GM20431 (cell line): ENCODE results near the gene MED16.

Experiments
- in situ Hi-C: fragments of 300-500 bp; cut with MseI, MboI; formaldehyde crosslinking; loops from one replicate; pipeline ENCODE4 v1.15.0; 2020; ENCODE audit warnings: low sequenced_read_pairs; ENCODE audit not compliant: unreplicated experiment

MED16 gene

DNA sequence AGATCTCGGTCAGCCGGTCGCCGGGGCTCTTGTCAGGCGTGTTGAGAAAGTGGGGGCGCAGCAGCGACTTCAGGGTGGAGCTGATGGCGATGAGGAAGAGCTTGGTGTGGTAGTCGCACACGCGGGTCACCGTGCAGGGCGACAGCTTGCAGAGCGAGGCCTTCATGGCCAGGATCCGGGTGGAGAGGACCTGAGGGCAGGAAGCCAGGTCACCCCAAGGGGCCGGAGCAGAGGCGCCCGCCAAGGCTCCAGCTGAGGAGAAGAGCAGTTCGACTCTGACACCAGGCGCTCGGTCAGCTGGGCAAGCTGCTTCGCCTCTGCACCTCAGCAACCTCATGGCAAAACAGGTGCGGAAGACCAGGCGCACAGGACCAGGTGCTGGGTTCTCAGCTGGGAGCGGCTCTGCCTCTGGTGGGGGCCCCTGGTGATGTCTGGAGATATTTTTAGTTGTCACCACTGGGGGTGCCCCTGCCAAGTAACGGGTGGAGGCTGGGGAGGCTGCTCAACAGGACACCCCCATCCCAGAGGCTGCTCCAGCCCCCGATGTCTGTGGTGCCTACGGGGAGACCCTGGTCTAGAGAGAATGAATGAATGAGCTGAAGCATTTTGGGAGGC lies 17.6 kb downstream of the MED16 start:
- in situ Hi-C loops: no loop called here

DNA sequence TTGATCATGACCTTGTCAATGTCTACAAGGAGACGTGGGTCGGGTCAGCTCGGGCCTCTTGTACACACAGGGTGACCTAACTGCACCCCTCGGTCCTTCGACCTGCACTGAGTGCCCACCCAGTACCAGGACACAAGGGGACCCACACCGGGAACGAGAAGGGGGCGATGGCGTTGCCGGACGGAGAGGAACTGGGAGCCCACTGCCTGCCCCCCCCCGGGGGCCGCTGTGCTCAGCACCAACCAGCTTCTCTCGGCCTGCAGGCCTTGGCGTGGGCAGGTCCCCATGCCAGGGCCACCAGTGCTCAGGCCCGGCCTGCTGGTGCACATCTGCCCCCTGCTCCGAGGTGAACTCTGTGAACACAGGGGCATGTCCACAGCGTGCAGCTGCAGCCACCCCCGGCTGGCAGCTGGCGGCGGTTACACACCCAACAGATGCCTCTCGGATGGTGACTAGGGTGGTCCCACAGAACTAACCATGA lies 19.4 kb downstream of the MED16 start:
- in situ Hi-C loops: no loop called here

DNA sequence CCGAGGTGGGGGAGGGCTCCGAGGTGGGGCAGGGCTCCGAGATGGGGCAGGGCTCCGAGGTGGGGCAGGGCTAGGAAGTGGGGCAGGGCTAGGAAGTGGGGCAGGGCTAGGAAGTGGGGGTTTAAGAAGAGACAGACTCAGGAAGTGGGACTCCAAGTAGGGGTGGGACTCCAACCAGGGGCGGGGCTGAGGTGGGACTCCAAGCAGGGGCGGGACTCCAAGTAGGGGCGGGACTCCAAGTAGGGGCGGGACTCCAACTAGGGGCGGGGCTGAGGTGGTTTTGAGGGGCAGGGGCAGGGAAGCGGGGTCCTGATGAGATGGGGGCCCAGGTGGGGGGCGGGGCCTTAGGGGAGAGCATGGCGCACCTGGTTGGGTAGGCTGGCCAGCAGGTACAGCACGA lies 19.9 kb downstream of the MED16 start:
- in situ Hi-C loops: no loop called here

DNA sequence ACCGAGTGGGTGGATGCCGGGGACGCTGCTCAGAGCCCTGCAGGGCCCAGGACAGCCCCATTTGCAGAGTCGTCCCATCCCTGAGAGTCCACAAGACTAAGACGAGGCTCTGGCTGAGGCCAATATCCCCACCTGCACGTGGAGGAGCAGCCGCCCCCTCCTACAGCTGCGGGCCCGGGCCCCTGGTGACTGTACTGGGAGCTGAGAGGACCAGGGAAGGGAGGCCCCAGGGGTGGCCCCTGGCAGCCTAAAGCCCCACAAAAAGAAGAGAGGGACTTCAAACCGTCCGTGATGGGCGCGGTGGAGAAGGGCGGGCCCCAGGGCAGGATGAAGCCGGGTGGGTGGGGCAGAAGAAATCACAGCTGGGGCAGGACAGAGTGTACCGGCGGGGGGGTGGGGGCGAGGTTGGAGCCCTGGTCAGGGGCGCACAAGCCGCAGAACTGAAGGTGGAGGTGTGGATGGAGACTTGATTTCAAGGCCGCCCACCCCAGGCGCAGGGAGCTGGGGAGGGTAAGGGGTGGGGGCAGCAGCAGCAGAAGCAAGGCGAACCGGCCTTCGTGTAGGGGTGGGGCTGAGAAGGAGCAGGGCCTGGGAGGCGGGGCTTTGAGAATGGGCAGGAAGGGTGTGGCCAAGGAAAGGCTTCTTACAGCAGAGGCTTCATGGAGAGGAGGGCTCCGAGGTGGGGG lies 20.6 kb downstream of the MED16 start:
- in situ Hi-C loops: no loop called here

DNA sequence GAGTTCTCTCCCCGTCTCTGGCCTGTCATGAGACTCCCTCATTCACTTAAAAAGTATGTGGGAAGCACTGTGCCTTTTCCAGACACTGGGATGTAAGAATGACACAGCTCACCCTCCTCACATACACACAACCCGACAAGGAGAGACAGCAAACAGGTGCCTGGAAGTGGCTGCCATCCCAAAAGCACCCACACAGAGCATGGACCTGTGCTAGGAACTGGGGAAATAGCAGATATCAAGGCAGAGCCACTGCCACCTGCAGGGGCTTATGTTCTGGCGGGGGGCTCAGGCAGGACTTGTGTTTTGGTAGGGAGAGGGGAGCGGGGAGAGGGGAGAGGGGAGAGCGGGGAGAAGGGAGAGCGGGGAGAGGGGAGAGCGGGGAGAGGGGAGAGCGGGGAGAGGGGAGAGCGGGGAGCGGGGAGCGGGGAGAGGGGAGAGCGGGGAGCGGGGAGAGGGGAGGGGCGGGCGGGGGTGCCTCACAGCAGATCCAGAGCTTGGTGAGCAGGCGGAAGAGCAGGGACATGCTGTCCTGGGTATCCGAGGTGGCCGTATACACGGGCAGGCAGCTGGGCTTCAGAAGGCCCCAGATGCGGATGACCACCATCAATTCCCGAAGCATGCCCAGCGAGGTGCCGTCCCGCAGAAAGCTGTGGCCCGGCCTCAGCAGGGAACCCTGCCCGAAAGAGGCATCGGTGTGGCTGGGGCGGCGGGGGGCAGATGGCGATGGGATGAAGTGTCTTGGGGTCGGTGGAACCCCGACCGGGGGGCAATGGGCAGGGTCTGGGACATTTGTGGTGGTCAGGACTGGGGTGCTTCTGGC lies 21.3 kb downstream of the MED16 start:
- in situ Hi-C loops: no loop called here

DNA sequence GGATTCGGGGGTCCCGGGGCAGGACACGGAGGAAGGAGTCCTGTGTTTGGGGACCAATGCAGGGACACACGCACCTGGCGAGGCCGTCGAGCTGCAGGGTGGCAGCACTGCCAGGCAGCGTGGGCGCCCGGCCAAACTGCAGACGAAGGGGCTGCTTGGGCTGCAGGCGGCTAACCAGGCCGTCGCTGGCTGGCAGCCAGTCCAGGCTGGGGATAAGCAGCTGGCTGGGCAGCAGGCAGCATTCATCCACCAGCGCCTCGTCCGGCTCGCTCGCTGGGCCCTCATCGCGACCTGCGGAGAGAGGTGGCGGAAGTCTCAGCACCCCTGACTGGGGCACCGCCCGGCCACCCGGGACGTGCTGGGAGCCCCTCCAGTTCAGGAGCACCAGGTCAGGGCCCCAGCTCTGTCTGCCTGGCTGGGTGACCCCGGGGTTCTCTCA lies 22.0 kb downstream of the MED16 start:
- in situ Hi-C loops: no loop called here

DNA sequence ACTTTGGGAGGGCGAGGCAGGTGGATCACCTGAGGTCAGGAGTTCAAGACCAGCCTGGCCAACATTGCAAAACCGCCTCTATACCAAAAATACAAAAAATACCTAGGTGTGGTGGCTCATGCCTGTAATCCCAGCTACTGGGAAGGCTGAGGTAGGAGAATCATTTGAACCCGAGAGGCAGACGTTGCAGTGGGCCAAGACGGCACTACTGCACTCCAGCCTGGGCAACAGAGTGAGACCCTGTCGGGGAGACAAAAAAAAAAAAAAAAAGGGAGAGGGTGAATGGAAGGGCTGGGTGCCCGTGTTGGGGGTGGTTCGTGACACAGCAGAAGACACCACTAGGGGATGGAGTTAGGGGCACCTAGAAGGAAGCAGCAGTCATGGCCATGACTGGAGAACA lies 22.7 kb downstream of the MED16 start:
- in situ Hi-C loops: no loop called here

DNA sequence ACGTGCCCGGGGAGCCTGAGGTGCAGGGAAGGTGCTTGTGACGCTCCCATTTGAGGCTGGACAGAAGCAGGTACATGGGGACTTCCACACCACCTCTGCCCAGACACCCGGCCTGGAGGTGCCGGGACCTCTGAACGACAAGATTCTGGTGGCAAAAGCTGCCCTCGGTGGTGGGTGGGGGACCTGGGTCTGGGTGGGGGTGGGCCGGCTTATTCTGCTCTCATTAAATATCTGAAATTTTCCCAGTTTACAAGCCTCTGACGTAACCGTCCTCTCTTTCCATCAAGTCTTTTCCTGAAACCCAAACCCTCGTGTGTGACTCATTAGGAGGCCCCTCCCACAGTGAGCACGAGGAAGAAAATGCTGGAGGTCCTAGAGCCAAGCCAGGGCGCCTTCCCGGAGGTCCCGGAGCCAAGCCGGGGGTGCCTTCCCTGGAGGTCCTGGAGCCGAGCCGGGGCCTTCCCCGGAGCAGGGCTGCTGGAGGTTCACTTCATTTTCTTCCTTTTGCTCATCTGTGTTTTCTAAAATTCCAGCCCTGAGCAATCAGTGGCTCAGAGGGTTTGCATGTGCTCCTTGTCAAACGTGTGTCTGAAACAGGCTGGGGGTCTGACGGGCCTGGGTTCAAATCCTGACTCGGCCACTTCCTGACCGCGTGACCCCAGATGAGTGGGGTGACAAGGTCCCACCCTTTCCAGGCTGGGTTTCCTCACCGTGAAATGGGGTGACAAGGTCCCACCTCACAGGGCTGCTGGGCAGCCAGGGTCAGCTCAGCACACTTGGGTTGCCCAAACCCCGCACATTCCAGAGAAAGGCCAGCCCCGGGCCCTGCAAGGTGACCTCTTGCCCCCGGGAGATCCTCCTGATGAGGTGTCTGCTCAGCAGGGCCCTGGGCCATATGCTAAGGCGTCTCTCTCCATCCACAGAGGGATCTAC lies 23.5 kb downstream of the MED16 start:
- in situ Hi-C loops: loop anchor here (10.0 kb wide), 1 partner anchor 55 kb away; the partner anchor contains the start of gene ARID3A

DNA sequence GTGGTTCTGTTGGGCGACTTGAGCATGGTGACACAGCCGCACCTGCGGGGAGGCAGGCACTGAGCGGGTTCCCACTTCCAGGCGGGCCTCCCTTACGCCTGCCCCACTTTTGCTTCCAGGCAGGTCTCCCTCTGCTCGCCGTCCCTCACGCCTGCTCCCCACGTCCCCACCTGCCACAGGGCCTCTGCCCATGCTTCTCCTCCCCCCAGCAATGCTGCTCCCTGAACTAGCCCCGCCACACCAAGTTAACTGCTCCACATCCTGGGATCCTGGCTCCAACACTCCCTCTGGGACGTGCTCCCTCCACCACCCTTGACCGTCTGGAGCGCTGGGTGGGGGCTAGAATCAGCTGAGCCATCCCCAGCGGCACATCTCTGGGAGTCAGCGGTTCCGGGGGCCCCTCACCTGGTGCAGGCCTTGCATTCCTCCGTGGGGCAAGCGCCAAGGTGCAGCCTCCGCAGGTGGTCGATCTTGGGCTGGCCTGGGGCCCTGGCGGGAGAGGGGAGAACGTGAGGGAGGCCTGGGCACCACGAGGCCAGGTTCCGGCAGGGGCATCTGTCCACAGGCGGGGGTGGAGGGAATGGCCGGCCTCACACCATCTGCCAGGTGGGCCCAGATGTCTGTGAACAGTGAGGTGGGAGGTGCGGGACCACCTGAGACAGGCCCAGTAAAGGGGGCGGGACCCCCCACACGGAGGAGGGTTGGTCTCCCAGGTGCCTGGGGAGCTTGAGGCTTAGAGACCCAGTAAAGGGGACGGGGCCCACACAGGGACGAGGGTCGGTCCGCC lies 24.3 kb downstream of the MED16 start:
- in situ Hi-C loops: loop anchor here (10.0 kb wide), 1 partner anchor 56 kb away; the partner anchor contains the start of gene ARID3A

DNA sequence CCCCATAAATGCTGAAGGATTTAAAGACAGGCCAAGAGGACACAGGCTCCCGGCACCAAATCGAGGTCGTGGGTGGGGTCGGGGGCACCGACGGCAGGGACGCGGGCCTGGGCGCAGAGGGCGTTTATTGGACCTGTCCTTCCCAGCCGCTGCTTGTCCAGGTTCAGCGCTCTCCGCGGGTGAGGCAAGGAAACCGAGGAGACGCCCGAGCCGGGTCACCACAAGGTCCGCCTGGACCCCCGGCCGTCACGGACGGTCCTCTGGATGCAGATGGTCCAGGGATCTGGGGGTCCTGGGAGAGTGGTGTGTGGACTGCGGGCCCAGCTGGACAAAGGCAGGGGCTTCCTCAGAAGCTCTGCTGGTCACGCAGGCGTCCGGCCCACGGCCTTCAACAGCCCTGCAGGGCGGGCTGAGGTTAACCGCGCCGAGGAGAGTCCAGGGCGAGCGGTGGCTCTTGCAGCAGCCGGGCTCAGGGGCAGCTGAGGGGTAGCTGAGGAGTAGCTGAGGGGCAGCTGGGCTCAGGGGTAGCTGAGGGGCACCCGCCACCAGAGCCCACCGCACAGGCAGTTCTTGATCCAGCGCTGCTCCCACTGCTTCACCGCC lies 25.0 kb downstream of the MED16 start:
- in situ Hi-C loops: loop anchor here (10.0 kb wide), 1 partner anchor 57 kb away; the partner anchor contains the start of gene ARID3A

DNA sequence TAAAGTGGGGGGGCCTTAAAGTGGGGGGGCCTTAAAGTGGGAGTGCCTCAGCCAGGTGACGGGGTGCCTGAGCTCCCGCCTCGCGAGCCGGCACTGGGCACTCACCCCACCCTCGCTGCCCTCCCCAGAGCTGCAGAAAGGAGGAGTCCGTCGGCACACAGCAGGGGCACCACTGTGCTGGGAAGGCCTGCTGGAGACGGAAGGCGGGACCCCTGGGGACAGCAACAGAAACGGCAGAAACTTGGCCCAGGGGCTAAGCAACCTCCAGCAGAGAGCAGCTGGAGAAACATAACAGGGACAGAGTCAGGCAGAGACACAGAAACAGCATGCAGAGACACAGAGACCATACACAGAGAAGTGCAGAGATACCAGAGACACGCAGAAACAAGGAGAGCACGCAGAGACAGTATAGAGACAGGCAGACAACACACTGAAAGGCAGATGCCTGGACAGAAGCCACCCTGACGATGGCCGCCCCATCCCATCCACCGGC lies 25.6 kb downstream of the MED16 start:
- in situ Hi-C loops: loop anchor here (10.0 kb wide), 1 partner anchor 57 kb away; the partner anchor contains the start of gene ARID3A

DNA sequence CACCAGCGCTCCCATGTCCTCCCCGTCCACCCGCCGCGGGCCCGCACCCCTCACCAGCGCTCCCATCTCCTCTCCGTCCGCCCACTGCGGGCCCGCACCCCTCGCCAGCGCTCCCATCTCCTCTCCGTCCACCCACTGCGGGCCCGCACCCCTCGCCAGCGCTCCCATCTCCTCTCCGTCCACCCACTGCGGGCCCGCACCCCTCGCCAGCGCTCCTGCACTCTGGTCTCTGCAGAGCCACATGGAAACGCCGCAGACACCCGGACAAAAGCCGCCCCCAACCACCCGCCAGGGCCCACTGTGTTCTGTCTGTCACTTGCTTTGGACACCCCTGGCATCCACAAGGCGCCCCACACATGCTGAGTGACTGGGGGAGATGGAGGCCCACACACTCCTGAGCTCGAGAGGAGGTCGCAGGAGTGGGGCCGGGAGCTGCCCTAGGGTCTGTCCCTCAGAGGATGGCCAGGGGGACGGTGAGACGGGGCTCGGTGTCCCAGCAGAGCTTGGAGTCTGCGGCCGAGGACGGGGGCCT lies 26.2 kb downstream of the MED16 start:
- in situ Hi-C loops: loop anchor here (10.0 kb wide), 1 partner anchor 58 kb away; the partner anchor contains the start of gene ARID3A

DNA sequence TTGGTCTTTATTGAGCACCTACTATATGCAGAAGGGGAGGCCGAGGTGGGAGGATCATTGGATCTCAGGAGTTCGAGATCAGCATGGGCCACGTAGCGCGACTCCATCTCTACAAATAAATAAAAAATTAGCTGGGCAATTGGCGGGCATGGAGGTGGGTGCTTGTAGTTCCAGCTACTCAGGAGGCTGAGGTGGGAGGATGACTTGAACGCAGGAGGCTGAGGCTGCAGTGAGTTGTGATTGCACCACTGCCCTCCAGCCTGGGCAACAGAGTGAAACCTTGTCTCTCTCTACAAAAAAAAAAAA lies 29.7 kb downstream of the MED16 start:
- in situ Hi-C loops: loop anchor here (10.0 kb wide), 1 partner anchor 62 kb away; the partner anchor contains the start of gene ARID3A

DNA sequence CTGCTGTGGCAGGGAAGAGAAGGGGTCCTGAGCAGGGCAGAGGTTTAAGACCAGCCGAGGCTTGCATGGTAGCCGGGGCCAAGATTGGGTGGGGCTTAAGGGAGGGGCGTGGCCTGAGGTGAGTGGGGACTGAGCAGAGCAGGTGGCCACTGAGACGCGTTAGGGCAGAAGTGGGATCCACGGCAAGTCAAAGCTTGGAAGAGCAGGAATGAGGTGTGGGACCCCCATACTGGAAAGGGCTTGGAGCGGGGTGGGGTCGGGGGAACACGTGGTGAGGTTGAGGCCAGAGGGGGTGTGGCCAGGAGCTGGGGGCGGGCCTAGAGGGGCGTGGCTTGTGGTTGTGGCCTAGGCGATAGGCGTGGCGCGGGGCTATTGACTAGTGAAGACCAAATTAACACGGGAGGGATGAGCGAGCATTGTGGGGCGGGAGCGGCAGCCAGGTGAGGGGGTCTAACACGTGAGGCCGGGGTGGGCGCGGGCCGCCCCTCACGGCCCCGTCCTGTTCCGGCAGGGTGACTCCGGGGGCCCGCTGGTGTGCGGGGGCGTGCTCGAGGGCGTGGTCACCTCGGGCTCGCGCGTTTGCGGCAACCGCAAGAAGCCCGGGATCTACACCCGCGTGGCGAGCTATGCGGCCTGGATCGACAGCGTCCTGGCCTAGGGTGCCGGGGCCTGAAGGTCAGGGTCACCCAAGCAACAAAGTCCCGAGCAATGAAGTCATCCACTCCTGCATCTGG lies 30.2 kb downstream of the MED16 start:
- in situ Hi-C loops: loop anchor here (10.0 kb wide), 1 partner anchor 62 kb away; the partner anchor contains the start of gene ARID3A

DNA sequence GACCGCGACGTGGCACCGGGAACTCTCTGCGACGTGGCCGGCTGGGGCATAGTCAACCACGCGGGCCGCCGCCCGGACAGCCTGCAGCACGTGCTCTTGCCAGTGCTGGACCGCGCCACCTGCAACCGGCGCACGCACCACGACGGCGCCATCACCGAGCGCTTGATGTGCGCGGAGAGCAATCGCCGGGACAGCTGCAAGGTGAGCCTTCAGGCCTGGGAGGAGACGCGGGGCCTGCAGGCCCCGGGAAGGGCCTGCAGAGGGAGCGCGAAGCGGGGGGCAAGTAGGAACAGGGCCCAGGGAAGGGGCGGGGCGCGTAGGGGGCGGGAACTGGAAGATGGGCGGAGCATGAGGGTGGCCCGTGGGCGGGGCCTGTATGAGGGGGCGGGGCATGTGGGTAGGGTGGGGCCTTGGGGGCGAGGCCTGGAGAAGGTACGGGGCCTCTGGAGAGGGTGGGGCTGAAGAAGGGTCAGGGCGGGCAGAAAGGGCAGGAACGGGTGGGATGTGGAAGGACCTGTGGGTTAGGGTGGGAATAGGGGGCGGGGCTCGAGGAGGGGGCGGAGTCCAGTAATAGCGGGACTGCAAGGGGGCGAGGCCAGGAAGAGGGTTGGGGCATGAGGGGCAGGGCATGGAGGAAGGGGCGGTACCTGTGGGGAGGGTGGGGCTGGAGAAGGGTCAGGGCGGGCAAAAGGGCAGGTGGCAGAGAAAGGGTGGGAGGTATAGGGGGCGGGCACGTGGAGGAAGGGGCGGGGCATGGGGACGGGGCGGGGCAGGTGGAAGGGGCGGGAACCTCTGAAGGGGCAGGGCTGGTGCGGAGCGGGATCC lies 31.0 kb downstream of the MED16 start:
- in situ Hi-C loops: loop anchor here (10.0 kb wide), 1 partner anchor 63 kb away; the partner anchor contains the start of gene ARID3A

DNA sequence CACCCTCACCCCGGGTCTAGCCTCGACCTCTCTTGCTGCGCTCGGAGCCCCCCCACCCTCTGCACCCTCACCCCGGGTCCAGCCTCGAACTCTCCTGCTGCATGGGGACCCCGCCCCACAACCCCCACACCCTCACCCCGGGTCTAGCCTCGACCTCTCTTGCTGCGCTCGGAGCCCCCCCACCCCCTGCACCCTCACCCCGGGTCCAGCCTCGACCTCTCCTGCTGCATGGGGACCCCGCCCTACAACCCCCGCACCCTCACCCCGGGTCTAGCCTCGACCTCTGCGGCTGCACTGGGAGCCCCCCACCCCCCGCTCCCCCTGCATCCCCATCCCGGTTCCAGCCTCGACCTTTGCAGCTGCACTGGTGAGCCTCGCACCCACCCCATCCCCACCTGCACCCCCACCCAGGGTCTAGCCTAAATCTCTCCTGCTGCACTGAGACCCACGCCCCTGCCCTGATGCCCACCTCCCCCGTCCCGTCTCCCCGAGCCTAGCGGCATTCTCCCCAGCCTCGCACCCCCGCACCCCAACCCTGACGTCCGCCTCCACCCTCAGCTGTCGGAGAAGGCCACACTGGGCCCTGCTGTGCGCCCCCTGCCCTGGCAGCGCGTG lies 31.7 kb downstream of the MED16 start:
- in situ Hi-C loops: loop anchor here (10.0 kb wide), 1 partner anchor 64 kb away; the partner anchor contains the start of gene ARID3A
